Central memory CD8-positive, alpha-beta T cell (primary cell): ENCODE results near the gene BLOC1S4.
"Not testable (repeated sequence)": the region's sequence is repeated elsewhere in the genome, so short reads cannot be mapped to it uniquely, and the experiment has no call there.

Experiments
- ATAC-seq: fragments of 150-1000 bp; cut with Tn5 transposase; replicated peaks from 2 replicates; pipeline ENCODE4 v1.10.0; 2022; ENCODE audit warnings: mild to moderate bottlenecking, moderate FRiP score, moderate number of reproducible peaks; ENCODE audit not compliant: poor library complexity, severe bottlenecking; ENCODE audit errors: extremely low read depth
- DNase-seq, 2 donors: peaks; one replicate each; pipeline ENCODE4 v3.0.0; 2021; ENCODE audit warnings: low spot score in 2 of 2
- H3K27ac Mint-ChIP-seq: one replicate; pipeline ENCODE4 v1.8.0; 2022; ENCODE audit warnings: low read depth, mild to moderate bottlenecking, moderate library complexity, mixed read lengths
- H3K27me3 Mint-ChIP-seq: one replicate; pipeline ENCODE4 v1.8.0; 2022; ENCODE audit warnings: mixed read lengths
- H3K36me3 Mint-ChIP-seq: one replicate; pipeline ENCODE4 v1.8.0; 2022; ENCODE audit warnings: mild to moderate bottlenecking, moderate library complexity, mixed read lengths; ENCODE audit not compliant: insufficient read depth
- H3K4me1 Mint-ChIP-seq: one replicate; pipeline ENCODE4 v1.8.0; 2022; ENCODE audit warnings: mixed read lengths
- H3K4me3 Mint-ChIP-seq: one replicate; pipeline ENCODE4 v1.8.0; 2022; ENCODE audit warnings: mild to moderate bottlenecking, moderate library complexity, mixed read lengths
- H3K9me3 Mint-ChIP-seq: one replicate; pipeline ENCODE4 v1.8.0; 2022; ENCODE audit warnings: mixed read lengths

Gene BLOC1S4

GRCh38 chr4:6716018-6716911 is at the start of gene BLOC1S4:
BLOC1S4 (plus strand) TSS chr4:6716174; CDS start chr4:6716210, 36 bp downstream.
- Mint-ChIP-seq H3K27me3 (no peaks in the 10 kb centered on the region), H3K36me3 (peaks cover 20% of the 10 kb centered on the region), H3K9me3 (no peaks in the 10 kb centered on the region), H3K27ac (peak within 1 kb of the TSS; percentile 96), H3K4me1 (peaks cover 31% of the 10 kb centered on the region), H3K4me3 (peak within 1 kb of the TSS; percentile 93)
- ATAC-seq, result peak; percentile 84
- DNase-seq, result peak; percentile 79 to 85

- Mint-ChIP-seq H3K4me1 (peaks cover 5% of the 10 kb centered on the region), H3K27ac (no peak overlapping the region), H3K9me3 (no peaks in the 10 kb centered on the region), H3K36me3 (peaks cover 3% of the 10 kb centered on the region), H3K4me3 (no peak overlapping the region), H3K27me3 (no peaks in the 10 kb centered on the region)
- ATAC-seq, result no peak
- DNase-seq, result no peak
These were observed 47.6 kb upstream of the BLOC1S4 start for GRCh38 chr4:6668391-6668790.

- Mint-ChIP-seq H3K27me3 (no peaks in the 10 kb centered on the region), H3K4me1 (peaks cover 32% of the 10 kb centered on the region), H3K27ac (no peak overlapping the region), H3K4me3 (no peak overlapping the region), H3K36me3 (peaks cover 26% of the 10 kb centered on the region), H3K9me3 (no peaks in the 10 kb centered on the region)
- ATAC-seq (no peak), DNase-seq (no peak)
These were observed 44.3 kb upstream of the BLOC1S4 start for GRCh38 chr4:6671648-6672047.

GRCh38 chr4:6672131-6672530 is 43.8 kb upstream of the BLOC1S4 start:
- ATAC-seq (no peak), DNase-seq (no peak)
- Mint-ChIP-seq H3K36me3 (peaks cover 29% of the 10 kb centered on the region), H3K9me3 (no peaks in the 10 kb centered on the region), H3K27me3 (no peaks in the 10 kb centered on the region), H3K4me1 (peaks cover 37% of the 10 kb centered on the region), H3K4me3 (no peak overlapping the region), H3K27ac (no peak overlapping the region)

- peak overlapping the region; percentile 91 for H3K4me3 Mint-ChIP-seq
- H3K27me3 Mint-ChIP-seq, ATAC-seq, H3K9me3 Mint-ChIP-seq, DNase-seq: not testable (repeated sequence)
- H3K27ac Mint-ChIP-seq, result peak overlapping the region; percentile 66
- peaks cover 42% of the 10 kb centered on the region for H3K4me1 Mint-ChIP-seq
- peaks cover 33% of the 10 kb centered on the region for H3K36me3 Mint-ChIP-seq
These were observed 43.3 kb upstream of the BLOC1S4 start for GRCh38 chr4:6672541-6673190.

GRCh38 chr4:6673191-6673659 is 42.7 kb upstream of the BLOC1S4 start:
- Mint-ChIP-seq H3K4me1 (peaks cover 44% of the 10 kb centered on the region), H3K36me3 (peaks cover 33% of the 10 kb centered on the region), H3K4me3 (peak overlapping the region; percentile 91), H3K27ac (peak overlapping the region; percentile 66)
- DNase-seq (peak in 1 of 2 donors; percentile 45), ATAC-seq (peak; percentile 15)
- not testable (repeated sequence) for H3K9me3 Mint-ChIP-seq, H3K27me3 Mint-ChIP-seq

GRCh38 chr4:6673660-6674499 is 42.1 kb upstream of the BLOC1S4 start:
- peak overlapping the region; percentile 66 for H3K27ac Mint-ChIP-seq
- DNase-seq (peak; percentile 87 to 94), ATAC-seq (peak; percentile 82)
- H3K9me3 Mint-ChIP-seq, result no peaks in the 10 kb centered on the region
- H3K4me3 Mint-ChIP-seq, result peak overlapping the region; percentile 91
- peaks cover 49% of the 10 kb centered on the region for H3K4me1 Mint-ChIP-seq
- no peaks in the 10 kb centered on the region for H3K27me3 Mint-ChIP-seq
- H3K36me3 Mint-ChIP-seq, result peaks cover 33% of the 10 kb centered on the region

- DNase-seq, result peak; percentile 44 to 57
- Mint-ChIP-seq H3K36me3 (peaks cover 33% of the 10 kb centered on the region), H3K27ac (peak overlapping the region; percentile 66), H3K27me3 (no peaks in the 10 kb centered on the region), H3K4me3 (peak overlapping the region; percentile 91), H3K9me3 (no peaks in the 10 kb centered on the region), H3K4me1 (peaks cover 55% of the 10 kb centered on the region)
- peak; percentile 44 for ATAC-seq
These were observed 41.3 kb upstream of the BLOC1S4 start for GRCh38 chr4:6674500-6675149.

GRCh38 chr4:6676722-6677558 is 39.0 kb upstream of the BLOC1S4 start:
- no peak for DNase-seq
- Mint-ChIP-seq H3K4me1 (peaks cover 72% of the 10 kb centered on the region), H3K27me3 (no peaks in the 10 kb centered on the region), H3K36me3 (peaks cover 33% of the 10 kb centered on the region), H3K9me3 (no peaks in the 10 kb centered on the region), H3K4me3 (peak overlapping the region; percentile 91), H3K27ac (peak overlapping the region; percentile 66)
- no peak for ATAC-seq

GRCh38 chr4:6680372-6681034 is 35.5 kb upstream of the BLOC1S4 start:
- DNase-seq (no peak), ATAC-seq (no peak)
- H3K9me3 Mint-ChIP-seq, result no peaks in the 10 kb centered on the region
- no peak overlapping the region for H3K27ac Mint-ChIP-seq
- H3K4me3 Mint-ChIP-seq, result no peak overlapping the region
- peaks cover 59% of the 10 kb centered on the region for H3K4me1 Mint-ChIP-seq
- no peaks in the 10 kb centered on the region for H3K27me3 Mint-ChIP-seq
- peaks cover 20% of the 10 kb centered on the region for H3K36me3 Mint-ChIP-seq

- no peak for ATAC-seq
- H3K4me1 Mint-ChIP-seq, result peaks cover 56% of the 10 kb centered on the region
- no peaks in the 10 kb centered on the region for H3K27me3 Mint-ChIP-seq
- H3K27ac Mint-ChIP-seq, result no peak overlapping the region
- DNase-seq, result no peak
- H3K36me3 Mint-ChIP-seq, result peaks cover 16% of the 10 kb centered on the region
- no peaks in the 10 kb centered on the region for H3K9me3 Mint-ChIP-seq
- H3K4me3 Mint-ChIP-seq, result no peak overlapping the region
These were observed 34.8 kb upstream of the BLOC1S4 start for GRCh38 chr4:6681191-6681590.
